Urinary bladder (tissue), 4 donors: ENCODE data around the gene TBC1D22A. TPM values are rescaled to one million over a fixed set of nuclear protein-coding genes. Genes with fewer than 3 reads are reported as not detected.

Source experiments
- DNase-seq: peaks from one replicate; pipeline ENCODE4 v3.0.0-alpha.2; 2015; ENCODE audit errors: extremely low spot score
- H3K27ac ChIP-seq: one replicate; pipeline ENCODE4 v1.5.1; 2013; ENCODE audit warnings: low read depth, mild to moderate bottlenecking, moderate library complexity
- H3K36me3 ChIP-seq: one replicate; pipeline ENCODE4 v1.6.1; 2013; ENCODE audit warnings: mild to moderate bottlenecking, moderate library complexity; ENCODE audit not compliant: insufficient read depth
- H3K4me1 ChIP-seq: one replicate; pipeline ENCODE4 v1.6.1; 2013; ENCODE audit warnings: mild to moderate bottlenecking, moderate library complexity; ENCODE audit not compliant: insufficient read depth
- H3K4me3 ChIP-seq: one replicate; pipeline ENCODE4 v1.5.1; 2013; ENCODE audit warnings: low read depth, low read length
- WGBS: extraction: QIAGEN DNeasy Blood & Tissue Kit; methylation state at CpG from one replicate; pipeline ENCODE4 v1.1.7; 2013; 5-methylcytosine and 5-hydroxymethylcytosine counted together
- polyA plus RNA-seq: library from polyadenylated mRNA; stranded (reverse); fragments of 200-250 nt; gene quantifications from one replicate; pipeline ENCODE4 v1.2.3, GENCODE V29; 2013
- total RNA-seq: library from RNA; depleted of rRNA; stranded (reverse); fragments of >200 nt; gene quantifications from one replicate; pipeline ENCODE4 v1.2.3, GENCODE V29; 2014
- donor health status: healthy with polysubstance abuse.
- donor health status: healthy.

The TBC1D22A gene
- total and polyA plus RNA-seq, 2 donors, result 7.7 to 19.1 TPM

- DNase-seq, result no peak
- H3K27ac ChIP-seq, result no peak overlapping the region
- WGBS, result 96% methylated on average over 7 of the region's 7 CpGs
- H3K4me3 ChIP-seq, result no peak overlapping the region
- no peaks in the 10 kb centered on the region for H3K4me1 ChIP-seq
- H3K36me3 ChIP-seq, result no peaks in the 10 kb centered on the region
These were observed 269.1 kb downstream of the TBC1D22A start for GRCh38 chr22:47031628-47031915.

- Histone ChIP-seq H3K36me3 (no peaks in the 10 kb centered on the region), H3K4me1 (no peaks in the 10 kb centered on the region), H3K27ac (no peak overlapping the region), H3K4me3 (no peak overlapping the region)
- WGBS, result 88% methylated on average over 22 of the region's 22 CpGs
- no peak for DNase-seq
These were observed 269.9 kb downstream of the TBC1D22A start for GRCh38 chr22:47032091-47032943.

GRCh38 chr22:47032956-47033647 is 270.7 kb downstream of the TBC1D22A start:
- WGBS, result 83% methylated on average over 15 of the region's 15 CpGs
- DNase-seq, result no peak
- H3K4me1 ChIP-seq, result no peaks in the 10 kb centered on the region
- H3K27ac ChIP-seq, result no peak overlapping the region
- H3K4me3 ChIP-seq, result no peak overlapping the region
- no peaks in the 10 kb centered on the region for H3K36me3 ChIP-seq

- Histone ChIP-seq H3K4me3 (no peak overlapping the region), H3K36me3 (no peaks in the 10 kb centered on the region), H3K27ac (no peak overlapping the region), H3K4me1 (no peaks in the 10 kb centered on the region)
- 91% methylated on average over 11 of the region's 11 CpGs for WGBS
- no peak for DNase-seq
These were observed 271.2 kb downstream of the TBC1D22A start for GRCh38 chr22:47033648-47034000.

- WGBS, result 87% methylated on average over 21 of the region's 21 CpGs
- Histone ChIP-seq H3K4me3 (no peak overlapping the region), H3K4me1 (no peaks in the 10 kb centered on the region), H3K27ac (no peak overlapping the region), H3K36me3 (no peaks in the 10 kb centered on the region)
- DNase-seq, result no peak
These were observed 271.8 kb downstream of the TBC1D22A start for GRCh38 chr22:47034076-47034808.

- no peak for DNase-seq
- Histone ChIP-seq H3K4me3 (no peak overlapping the region), H3K27ac (no peak overlapping the region), H3K4me1 (no peaks in the 10 kb centered on the region), H3K36me3 (no peaks in the 10 kb centered on the region)
- WGBS, result 83% methylated on average over 11 of the region's 11 CpGs
These were observed 272.5 kb downstream of the TBC1D22A start for GRCh38 chr22:47034905-47035419.

- Histone ChIP-seq H3K4me3 (no peak overlapping the region), H3K27ac (no peak overlapping the region), H3K4me1 (no peaks in the 10 kb centered on the region), H3K36me3 (no peaks in the 10 kb centered on the region)
- 86% methylated on average over 11 of the region's 11 CpGs for WGBS
- DNase-seq, result no peak
These were observed 273.0 kb downstream of the TBC1D22A start for GRCh38 chr22:47035425-47035881.

- Histone ChIP-seq H3K4me3 (no peak overlapping the region), H3K36me3 (no peaks in the 10 kb centered on the region), H3K4me1 (no peaks in the 10 kb centered on the region), H3K27ac (no peak overlapping the region)
- 96% methylated on average over 10 of the region's 10 CpGs for WGBS
- no peak for DNase-seq
These were observed 273.9 kb downstream of the TBC1D22A start for GRCh38 chr22:47036352-47036751.

GRCh38 chr22:47036936-47037485 is 274.6 kb downstream of the TBC1D22A start:
- WGBS, result 96% methylated on average over 20 of the region's 20 CpGs
- Histone ChIP-seq H3K27ac (no peak overlapping the region), H3K4me1 (no peaks in the 10 kb centered on the region), H3K36me3 (no peaks in the 10 kb centered on the region), H3K4me3 (no peak overlapping the region)
- DNase-seq, result no peak

GRCh38 chr22:47038206-47038835 is 275.9 kb downstream of the TBC1D22A start:
- Histone ChIP-seq H3K27ac (no peak overlapping the region), H3K4me1 (no peaks in the 10 kb centered on the region), H3K36me3 (no peaks in the 10 kb centered on the region), H3K4me3 (no peak overlapping the region)
- no peak for DNase-seq
- WGBS, result 84% methylated on average over 18 of the region's 18 CpGs

GRCh38 chr22:47039356-47039755 is 276.9 kb downstream of the TBC1D22A start:
- WGBS, result 92% methylated on average over 5 of the region's 5 CpGs
- no peak for DNase-seq
- Histone ChIP-seq H3K4me1 (no peaks in the 10 kb centered on the region), H3K27ac (no peak overlapping the region), H3K4me3 (no peak overlapping the region), H3K36me3 (no peaks in the 10 kb centered on the region)

GRCh38 chr22:47040486-47041270 is 278.2 kb downstream of the TBC1D22A start:
- no peak overlapping the region for H3K27ac ChIP-seq
- no peaks in the 10 kb centered on the region for H3K4me1 ChIP-seq
- 93% methylated on average over 25 of the region's 25 CpGs for WGBS
- H3K4me3 ChIP-seq, result no peak overlapping the region
- no peaks in the 10 kb centered on the region for H3K36me3 ChIP-seq
- no peak for DNase-seq
